ENCODE results near the gene GTF3C6.
"Not testable (repeated sequence)": the region's sequence is repeated elsewhere in the genome, so short reads cannot be mapped to it uniquely, and the experiment has no call there.

Gene GTF3C6, protein sequence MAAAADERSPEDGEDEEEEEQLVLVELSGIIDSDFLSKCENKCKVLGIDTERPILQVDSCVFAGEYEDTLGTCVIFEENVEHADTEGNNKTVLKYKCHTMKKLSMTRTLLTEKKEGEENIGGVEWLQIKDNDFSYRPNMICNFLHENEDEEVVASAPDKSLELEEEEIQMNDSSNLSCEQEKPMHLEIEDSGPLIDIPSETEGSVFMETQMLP

DNA sequence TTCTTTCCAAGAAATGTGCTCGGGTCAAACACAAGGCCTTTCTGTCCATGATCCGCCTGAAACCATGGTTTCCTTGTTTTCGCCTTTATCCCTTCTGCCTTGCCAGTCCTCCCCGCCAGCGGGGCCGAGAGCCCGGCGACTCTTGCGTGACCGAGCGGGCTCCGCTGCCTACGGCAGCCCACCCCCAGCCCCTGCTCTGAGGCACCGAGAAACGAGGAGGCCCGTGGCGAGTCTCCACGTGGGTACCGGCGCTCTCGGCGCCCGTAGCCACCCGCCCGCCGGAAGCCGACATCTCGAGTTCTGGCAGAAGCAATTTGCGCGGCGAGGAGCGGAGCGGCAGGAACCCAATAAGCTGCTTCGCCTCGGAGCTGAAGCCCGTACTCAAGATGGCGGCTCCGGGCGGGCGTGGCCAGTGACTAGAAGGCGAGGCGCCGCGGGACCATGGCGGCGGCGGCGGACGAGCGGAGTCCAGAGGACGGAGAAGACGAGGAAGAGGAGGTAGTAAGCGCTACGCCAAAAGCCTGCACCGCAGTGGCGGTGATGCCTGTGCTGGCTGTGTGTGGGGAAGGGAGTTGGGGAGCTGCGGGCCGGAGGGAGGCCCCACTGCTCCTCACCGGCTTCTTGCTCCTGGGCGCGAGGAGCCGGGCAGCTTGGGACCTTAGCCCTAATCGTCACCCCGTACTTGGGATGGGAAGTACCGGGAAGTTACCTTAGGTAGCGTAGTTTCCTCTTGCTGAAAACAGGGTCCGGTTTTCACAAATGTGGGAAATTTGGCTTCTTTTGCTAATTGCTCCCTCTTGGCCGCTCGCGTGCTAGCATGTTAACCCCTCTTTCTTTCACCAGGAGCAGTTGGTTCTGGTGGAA is at the start of gene GTF3C6:
Gene GTF3C6, plus strand, starts transcription at position 378 of the 864 bp plus-strand sequence. Its CDS starts 64 bp downstream, at position 442.
- peak; percentile 85 for DNase-seq (ENCODE audit: low spot score)

- no peak for DNase-seq (ENCODE audit: low spot score)
These were observed 27.7 kb upstream of the GTF3C6 start for GRCh38 chr6:110930781-110931180.

DNA sequence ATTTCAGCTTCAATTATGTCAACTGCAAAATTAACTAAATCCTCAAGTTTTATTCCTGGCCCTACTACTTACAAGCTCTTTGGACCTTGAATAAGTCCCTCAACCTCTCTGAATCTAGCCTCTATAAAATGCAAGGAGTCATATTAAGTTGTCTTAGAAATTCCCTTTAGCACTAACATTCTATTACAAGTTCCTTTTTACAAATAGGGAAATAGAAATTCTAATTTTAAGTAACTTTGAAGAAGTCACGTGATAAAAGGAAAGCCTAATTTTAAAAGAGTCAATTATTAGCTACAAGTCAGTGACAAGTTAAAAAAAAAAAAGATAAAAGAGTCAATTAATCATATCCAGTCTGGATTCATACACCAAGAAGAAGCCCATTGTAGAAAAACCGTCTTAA is 24.6 kb upstream of the GTF3C6 start:
- DNase-seq (ENCODE audit: low spot score), result no peak

DNA sequence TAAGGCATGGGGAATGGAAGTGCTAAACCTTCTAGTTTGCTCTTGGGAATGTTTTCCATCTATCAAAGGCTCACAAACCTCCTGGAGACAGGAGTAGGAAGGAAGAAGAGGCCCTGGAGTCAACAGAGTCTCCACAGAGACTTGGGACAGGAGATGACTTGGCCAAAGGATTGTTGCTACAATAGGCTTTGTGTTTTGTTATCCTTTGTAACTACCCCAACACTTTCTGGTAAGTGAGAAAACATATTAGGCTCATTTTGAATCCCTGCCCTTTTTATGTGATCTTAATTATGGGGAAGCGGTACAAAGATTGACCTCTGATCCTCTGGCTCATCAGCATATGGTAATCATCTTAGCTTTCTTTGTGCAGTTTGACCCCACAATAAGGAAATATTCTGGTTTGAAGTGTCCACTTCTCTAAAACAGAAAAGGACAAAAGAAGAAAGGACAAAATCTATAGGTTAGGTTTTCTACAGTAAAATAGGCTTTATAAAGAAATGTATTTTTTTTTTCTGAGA is 24.1 kb upstream of the GTF3C6 start:
- DNase-seq (ENCODE audit: low spot score), result no peak

DNA sequence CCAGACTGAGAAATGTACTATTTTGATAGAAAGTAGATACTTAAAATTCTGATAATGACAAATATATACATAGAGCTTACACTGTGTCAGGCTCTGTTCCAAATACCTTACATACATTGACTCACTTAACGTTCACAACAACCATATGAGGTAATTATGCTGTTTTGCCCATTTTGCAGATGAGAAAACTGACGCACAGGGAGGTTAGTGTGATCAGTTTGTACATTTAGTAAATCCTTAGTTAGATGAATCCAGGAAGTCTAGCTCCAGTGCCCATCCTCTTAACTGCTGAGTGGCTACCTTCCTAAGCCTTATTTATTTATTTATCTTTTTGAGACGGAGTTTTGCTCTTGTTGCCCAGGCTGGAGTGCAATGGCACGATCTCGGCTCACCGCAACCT is 23.3 kb upstream of the GTF3C6 start:
- no peak for DNase-seq (ENCODE audit: low spot score)

DNA sequence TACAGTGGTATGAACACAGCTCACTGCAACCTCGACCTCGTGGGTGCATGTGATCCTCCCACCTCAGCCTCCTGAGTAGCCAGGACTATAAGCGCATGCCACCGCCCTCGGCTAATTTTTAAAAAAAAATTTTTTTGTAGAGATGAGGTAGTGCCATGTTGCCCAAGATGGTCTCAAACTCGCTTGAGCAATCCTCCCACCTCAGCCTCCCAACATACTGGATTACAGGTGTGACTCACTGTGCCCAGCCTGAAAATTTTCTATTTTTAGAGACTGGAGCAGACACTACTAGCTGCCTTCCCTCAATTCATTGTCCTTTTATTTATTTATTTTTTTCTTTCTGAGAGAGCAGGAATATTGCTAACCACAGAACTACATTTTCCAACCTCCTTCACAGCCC is 20.3 kb upstream of the GTF3C6 start:
- DNase-seq (ENCODE audit: low spot score), result no peak

- no peak for DNase-seq (ENCODE audit: low spot score)
These were observed 18.9 kb upstream of the GTF3C6 start for GRCh38 chr6:110939429-110940200.

GRCh38 chr6:110944681-110945151 is 13.8 kb upstream of the GTF3C6 start:
- DNase-seq (ENCODE audit: low spot score), result peak; percentile 82

GRCh38 chr6:110946498-110946897 is 12.0 kb upstream of the GTF3C6 start:
- no peak for DNase-seq (ENCODE audit: low spot score)

DNA sequence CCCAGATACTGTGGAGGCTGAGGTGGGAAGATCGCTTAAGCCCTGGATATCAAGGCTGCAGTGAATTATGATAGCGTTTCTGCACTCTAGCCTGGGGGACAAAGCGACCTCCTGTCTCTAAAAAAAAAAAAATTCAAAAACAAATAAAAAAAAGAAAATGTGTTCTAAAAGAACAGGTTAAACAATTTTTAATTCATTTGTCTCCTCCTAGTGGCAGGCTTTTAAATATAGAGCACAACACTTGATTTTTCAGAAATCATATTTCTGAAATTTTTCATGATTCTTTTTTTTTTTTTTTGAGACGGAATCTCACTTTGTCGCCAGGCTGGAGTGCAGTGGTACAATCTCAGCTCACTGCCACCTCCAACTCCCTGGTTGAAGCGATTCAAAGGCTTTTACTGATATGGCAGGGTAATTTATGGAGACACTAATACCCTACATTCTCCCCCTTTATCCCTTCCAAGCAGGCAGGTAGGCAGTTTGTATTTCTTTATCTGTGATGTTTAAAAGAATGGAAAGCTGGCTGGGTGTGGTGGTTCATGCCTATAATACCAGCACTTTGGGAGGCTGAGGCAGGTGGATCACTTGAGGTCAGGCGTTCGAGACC is 8.7 kb upstream of the GTF3C6 start:
- no peak for DNase-seq (ENCODE audit: low spot score)

GRCh38 chr6:110950440-110950839 is 8.1 kb upstream of the GTF3C6 start:
- no peak for DNase-seq (ENCODE audit: low spot score)

DNA sequence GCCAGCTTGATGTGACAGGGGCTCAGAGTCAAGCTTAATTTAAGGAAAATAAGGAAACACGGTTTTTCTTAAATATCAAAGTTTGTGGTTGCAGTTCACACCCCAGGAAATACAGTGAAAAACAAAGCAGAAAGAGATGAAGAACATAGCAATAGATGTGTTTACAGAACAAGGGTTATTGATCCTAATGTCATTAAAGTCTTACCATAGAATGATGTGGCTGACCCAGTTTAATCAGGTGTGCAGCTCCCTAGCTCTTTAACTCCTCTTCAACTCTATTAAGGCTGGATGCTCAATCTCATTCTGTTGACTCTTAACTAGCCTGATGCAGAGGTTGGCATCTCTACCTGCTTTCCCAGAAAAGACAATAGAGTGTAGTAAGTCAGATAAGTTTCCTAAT is 7.5 kb upstream of the GTF3C6 start:
- no peak for DNase-seq (ENCODE audit: low spot score)

DNA sequence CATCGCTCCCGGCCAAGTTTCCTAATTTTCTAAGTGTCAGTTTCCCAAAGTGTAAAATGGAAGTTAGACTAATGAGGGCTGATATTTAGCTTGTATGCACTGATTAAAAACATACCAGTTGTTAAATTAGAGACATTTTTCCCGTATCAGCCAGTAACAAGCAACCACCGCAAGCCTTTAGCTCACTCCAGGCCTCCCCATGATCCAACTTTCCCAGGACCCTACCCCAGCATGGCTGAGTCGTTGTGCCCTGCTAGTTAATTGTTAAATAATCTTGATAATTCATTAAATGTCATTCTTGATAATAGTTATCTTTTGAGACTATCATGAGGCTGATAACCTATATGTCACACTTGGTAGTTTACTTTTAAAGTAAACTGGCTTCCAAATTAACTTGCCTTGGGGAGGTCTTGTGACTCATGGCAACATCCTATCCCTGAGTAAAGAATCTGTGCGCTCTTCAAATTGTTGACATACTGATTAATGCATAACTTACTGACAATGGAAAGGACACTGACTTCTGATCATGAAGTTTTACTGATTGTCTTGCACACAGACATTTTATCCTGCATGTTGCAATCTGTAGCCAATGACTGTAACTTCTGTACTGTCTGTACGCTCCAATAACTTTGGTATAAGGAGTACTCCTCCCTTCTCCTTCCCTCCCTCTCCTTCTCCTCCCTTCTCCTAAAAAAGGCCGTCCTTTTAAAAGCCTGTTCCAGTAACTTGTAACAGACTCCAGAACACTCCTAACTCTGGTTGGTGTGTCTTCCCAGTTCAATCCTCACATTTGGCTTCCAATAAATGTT is 6.3 kb upstream of the GTF3C6 start:
- no peak for DNase-seq (ENCODE audit: low spot score)

GRCh38 chr6:110953633-110954303 is 4.7 kb upstream of the GTF3C6 start:
- no peak for DNase-seq (ENCODE audit: low spot score)

DNA sequence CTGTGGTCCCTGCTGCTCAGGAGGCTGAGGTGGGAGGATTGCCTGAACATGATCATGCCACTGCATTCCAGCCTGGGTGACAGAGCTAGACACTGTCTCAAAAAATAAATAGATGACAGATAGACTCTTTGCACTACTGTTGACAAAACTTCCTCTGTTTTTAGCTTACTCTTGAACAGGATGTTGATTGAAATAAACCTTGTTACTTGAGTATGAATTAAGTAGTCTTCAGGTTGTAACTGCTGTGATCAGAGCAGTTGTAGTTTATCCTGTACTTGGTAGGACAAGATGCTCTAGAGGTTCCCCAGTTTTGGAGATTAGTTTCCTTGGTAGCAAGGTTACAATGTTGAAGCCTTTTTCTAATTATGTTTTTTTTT is 1.5 kb downstream of the GTF3C6 start:
- no peak for DNase-seq (ENCODE audit: low spot score)

DNA sequence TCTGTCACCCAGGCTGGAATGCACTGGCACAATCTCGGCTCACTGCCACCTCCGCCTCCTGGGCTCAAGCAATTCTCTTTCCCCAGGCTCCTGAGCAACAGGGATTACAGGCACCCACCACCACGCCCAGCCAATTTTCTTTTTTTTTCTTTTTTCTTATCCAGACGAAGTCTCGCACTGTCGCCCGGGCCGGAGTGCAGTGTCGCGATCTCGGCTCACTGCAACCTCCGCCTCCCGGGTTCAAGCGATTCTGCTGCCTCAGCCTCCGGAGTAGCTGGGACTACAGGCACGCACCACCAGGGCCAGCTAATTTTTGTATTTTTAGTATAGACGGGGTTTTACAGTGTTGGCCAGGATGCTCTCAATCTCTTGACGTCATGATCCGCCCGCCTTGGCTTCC is 4.1 kb downstream of the GTF3C6 start:
- DNase-seq (ENCODE audit: low spot score), result not testable (repeated sequence)

- no peak for DNase-seq (ENCODE audit: low spot score)
These were observed 7.2 kb downstream of the GTF3C6 start for GRCh38 chr6:110965629-110966229.

DNA sequence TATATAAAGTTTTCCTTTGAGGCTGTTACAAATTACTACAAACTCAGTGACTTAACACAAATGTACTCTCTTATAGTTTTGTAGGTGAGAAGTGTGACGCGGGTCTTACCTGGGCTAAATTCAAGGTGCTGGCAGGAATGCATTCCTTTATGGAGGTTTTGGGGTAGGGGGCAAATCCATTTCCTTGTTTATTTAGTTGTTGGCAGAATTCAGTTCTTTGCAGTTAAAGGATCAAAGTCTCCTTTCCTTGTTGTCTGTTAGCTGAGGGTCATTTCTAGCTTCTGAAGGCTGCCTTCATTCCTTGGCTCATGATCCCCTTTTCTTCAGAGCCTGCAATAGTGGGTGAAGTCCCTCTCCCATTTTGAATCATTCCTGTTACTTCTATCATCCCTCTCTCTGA is 10.2 kb downstream of the GTF3C6 start:
- DNase-seq (ENCODE audit: low spot score), result not testable (repeated sequence)

- DNase-seq (ENCODE audit: low spot score), result peak; percentile 14
These were observed 13.0 kb downstream of the GTF3C6 start for GRCh38 chr6:110971468-110971867.

GRCh38 chr6:110976575-110976974 is 18.1 kb downstream of the GTF3C6 start:
- no peak for DNase-seq (ENCODE audit: low spot score)
